Measurements from ENCODE around the gene SDK1. TPM values are rescaled to one million over a fixed set of nuclear protein-coding genes. Genes with fewer than 3 reads are reported as not detected.
A peak's percentile ranks its signal among the peaks of the same experiment; 100 is the strongest.

SDK1 gene
- total RNA-seq, 1 donor from 2014 or later: 0.26 TPM

- DNase-seq (ENCODE audit: low read depth): no peak
- FAIRE-seq: no peak
Measured at GRCh38 chr7:3974329-3974728, 673.3 kb downstream of the SDK1 start.

GRCh38 chr7:3975371-3975770 lies 674.3 kb downstream of the SDK1 start:
- TF ChIP-seq, protein P1, sequence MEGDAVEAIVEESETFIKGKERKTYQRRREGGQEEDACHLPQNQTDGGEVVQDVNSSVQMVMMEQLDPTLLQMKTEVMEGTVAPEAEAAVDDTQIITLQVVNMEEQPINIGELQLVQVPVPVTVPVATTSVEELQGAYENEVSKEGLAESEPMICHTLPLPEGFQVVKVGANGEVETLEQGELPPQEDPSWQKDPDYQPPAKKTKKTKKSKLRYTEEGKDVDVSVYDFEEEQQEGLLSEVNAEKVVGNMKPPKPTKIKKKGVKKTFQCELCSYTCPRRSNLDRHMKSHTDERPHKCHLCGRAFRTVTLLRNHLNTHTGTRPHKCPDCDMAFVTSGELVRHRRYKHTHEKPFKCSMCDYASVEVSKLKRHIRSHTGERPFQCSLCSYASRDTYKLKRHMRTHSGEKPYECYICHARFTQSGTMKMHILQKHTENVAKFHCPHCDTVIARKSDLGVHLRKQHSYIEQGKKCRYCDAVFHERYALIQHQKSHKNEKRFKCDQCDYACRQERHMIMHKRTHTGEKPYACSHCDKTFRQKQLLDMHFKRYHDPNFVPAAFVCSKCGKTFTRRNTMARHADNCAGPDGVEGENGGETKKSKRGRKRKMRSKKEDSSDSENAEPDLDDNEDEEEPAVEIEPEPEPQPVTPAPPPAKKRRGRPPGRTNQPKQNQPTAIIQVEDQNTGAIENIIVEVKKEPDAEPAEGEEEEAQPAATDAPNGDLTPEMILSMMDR (IDR thresholded peaks at IDR 0.05; ENCODE audit: insufficient read depth, low read length, severe bottlenecking): no peak
- H3K36me3 ChIP-seq (ENCODE audit: control insufficient read depth, insufficient read depth, low read length): no peaks in the 10 kb centered on the region
- H3K4me3 ChIP-seq (ENCODE audit: low read depth, low read length): no peak overlapping the region
- DNase-seq (ENCODE audit: low read depth) (no peak), FAIRE-seq (no peak)
- no peaks in the 10 kb centered on the region for H3K27me3 ChIP-seq (ENCODE audit: control insufficient read depth, insufficient read depth, low read length)

More at GRCh38 chr7:3974329-3974728, 673.3 kb downstream of the SDK1 start:
- Histone ChIP-seq H3K27me3 (ENCODE audit: control insufficient read depth, insufficient read depth, low read length) (no peaks in the 10 kb centered on the region), H3K36me3 (ENCODE audit: control insufficient read depth, insufficient read depth, low read length) (no peaks in the 10 kb centered on the region), H3K4me3 (ENCODE audit: low read depth, low read length) (no peak overlapping the region)
- TF ChIP-seq, protein P1 (IDR thresholded peaks at IDR 0.05; ENCODE audit: insufficient read depth, low read length, severe bottlenecking): no peak

GRCh38 chr7:3977391-3977790 lies 676.3 kb downstream of the SDK1 start:
- DNase-seq (ENCODE audit: low read depth): no peak
- no peak overlapping the region for H3K4me3 ChIP-seq (ENCODE audit: low read depth, low read length)
- TF ChIP-seq, protein P1 (IDR thresholded peaks at IDR 0.05; ENCODE audit: insufficient read depth, low read length, severe bottlenecking): no peak
- H3K27me3 ChIP-seq (ENCODE audit: control insufficient read depth, insufficient read depth, low read length): no peaks in the 10 kb centered on the region
- H3K36me3 ChIP-seq (ENCODE audit: control insufficient read depth, insufficient read depth, low read length): no peaks in the 10 kb centered on the region
- no peak for FAIRE-seq

DNA sequence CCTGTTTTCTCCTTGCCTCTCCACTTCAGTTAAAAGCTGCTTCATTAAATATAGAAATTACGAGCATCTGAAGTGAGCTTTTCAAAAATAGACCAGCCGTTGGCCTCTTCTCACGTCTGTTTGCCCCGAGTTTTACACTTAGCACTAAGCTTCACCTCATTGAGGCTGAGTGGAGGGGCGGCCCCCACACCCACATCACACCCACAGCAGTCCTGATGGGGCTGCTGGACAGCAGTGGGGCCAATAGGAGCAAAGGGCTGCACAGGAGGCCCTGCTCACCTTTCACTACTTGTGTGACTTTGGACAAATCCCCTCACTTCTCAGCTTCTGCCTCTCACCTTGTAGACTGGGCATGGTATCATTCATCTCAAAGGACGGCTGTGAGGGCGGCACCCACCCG lies 677.8 kb downstream of the SDK1 start:
- H3K27me3 ChIP-seq (ENCODE audit: control insufficient read depth, insufficient read depth, low read length): no peaks in the 10 kb centered on the region
- no peak overlapping the region for H3K4me3 ChIP-seq (ENCODE audit: low read depth, low read length)
- TF ChIP-seq, protein P1 (IDR thresholded peaks at IDR 0.05; ENCODE audit: insufficient read depth, low read length, severe bottlenecking): no peak
- FAIRE-seq (no peak), DNase-seq (ENCODE audit: low read depth) (no peak)
- no peaks in the 10 kb centered on the region for H3K36me3 ChIP-seq (ENCODE audit: control insufficient read depth, insufficient read depth, low read length)

DNA sequence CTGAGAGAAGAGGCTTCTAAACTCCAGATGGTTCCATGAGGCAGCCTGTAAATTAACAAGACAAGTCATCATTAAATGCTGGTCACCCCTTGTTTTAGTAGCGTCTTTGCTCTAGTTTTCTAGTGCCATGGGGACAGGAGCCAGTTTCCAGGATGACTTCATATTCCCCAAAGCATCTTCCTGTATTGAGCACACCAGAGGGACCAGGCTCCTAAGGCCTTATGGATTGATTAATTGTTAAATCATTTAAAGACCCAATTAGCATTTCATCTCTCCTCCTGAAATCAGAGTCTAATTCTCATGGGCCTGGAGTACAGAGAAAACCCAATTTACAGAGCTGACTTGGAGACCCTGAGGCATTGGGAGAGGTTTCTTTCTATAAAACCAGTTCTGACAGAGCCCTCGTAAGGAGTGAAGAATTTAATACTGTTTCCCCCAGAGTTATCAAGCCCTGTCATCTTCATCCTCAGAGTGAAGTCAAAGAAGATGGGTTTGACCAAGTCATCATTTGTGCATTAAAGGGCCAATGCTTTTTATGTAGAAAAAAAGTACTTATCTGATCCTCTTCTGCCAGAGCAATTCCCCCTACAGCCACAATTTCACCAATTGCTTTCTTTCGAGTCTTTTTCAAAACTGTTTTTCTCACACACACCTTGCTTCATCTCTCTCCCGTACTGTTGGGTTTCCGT lies 678.7 kb downstream of the SDK1 start:
- FAIRE-seq (no peak), DNase-seq (ENCODE audit: low read depth) (no peak)
- Histone ChIP-seq H3K27me3 (ENCODE audit: control insufficient read depth, insufficient read depth, low read length) (no peaks in the 10 kb centered on the region), H3K4me3 (ENCODE audit: low read depth, low read length) (no peak overlapping the region), H3K36me3 (ENCODE audit: control insufficient read depth, insufficient read depth, low read length) (no peaks in the 10 kb centered on the region)
- TF ChIP-seq, protein P1 (IDR thresholded peaks at IDR 0.05; ENCODE audit: insufficient read depth, low read length, severe bottlenecking): no peak

- H3K27me3 ChIP-seq (ENCODE audit: control insufficient read depth, insufficient read depth, low read length): no peaks in the 10 kb centered on the region
- no peaks in the 10 kb centered on the region for H3K36me3 ChIP-seq (ENCODE audit: control insufficient read depth, insufficient read depth, low read length)
- no peak overlapping the region for H3K4me3 ChIP-seq (ENCODE audit: low read depth, low read length)
- no peak for DNase-seq (ENCODE audit: low read depth)
- TF ChIP-seq, protein P1 (IDR thresholded peaks at IDR 0.05; ENCODE audit: insufficient read depth, low read length, severe bottlenecking): no peak
- FAIRE-seq: peak; percentile 7
Measured at GRCh38 chr7:3980300-3980643, 679.2 kb downstream of the SDK1 start.
